Breast epithelium (tissue), 4 donors: ENCODE results near the gene COA3. TPM values are rescaled to one million over a fixed set of nuclear protein-coding genes. Genes with fewer than 3 reads are reported as not detected.

Source experiments
- DNase-seq, 2 donors: peaks; one replicate each; pipeline ENCODE4 v3.0.0-alpha.2; 2019; ENCODE audit warnings: low spot score in 2 of 2
- H3K27ac ChIP-seq, 2 donors: fragments of 200-600 bp; sonication (generic) in 1 of 2; one replicate each; pipeline ENCODE4 v1.5.1; 2016 to 2019; ENCODE audit warnings: mild to moderate bottlenecking in 1 of 2
- H3K27me3 ChIP-seq, 2 donors: fragments of 200-600 bp; sonication (generic) in 1 of 2; one replicate each; pipeline versions ENCODE4 v1.5.1 to v1.6.0; 2017 to 2019; ENCODE audit warnings: control low read depth in 1 of 2, mild to moderate bottlenecking in 1 of 2
- H3K36me3 ChIP-seq: fragments of 200-600 bp; one replicate; pipeline ENCODE4 v1.5.1; 2019
- H3K4me1 ChIP-seq, 2 donors: fragments of 200-600 bp; sonication (generic); one replicate each; pipeline ENCODE4 v1.5.1; 2016 to 2019; ENCODE audit warnings: control low read depth in 1 of 2
- H3K4me3 ChIP-seq, 3 donors: fragments of 200-600 bp; sonication (generic); 1 replicate in 2 of 3; 2 replicates in 1 of 3; pipeline ENCODE4 v1.5.1; 2016 to 2019; ENCODE audit warnings: mild to moderate bottlenecking in 3 of 3, moderate library complexity in 2 of 3
- H3K9me3 ChIP-seq, 2 donors: fragments of 200-600 bp; sonication (generic) in 1 of 2; one replicate each; pipeline ENCODE4 v1.5.1; 2016 to 2019; ENCODE audit warnings: control low read depth in 1 of 2
- POLR2A ChIP-seq: fragments of 450-650 bp; IDR thresholded peaks from one replicate; pipeline ENCODE4 v1.6.1; 2016; ENCODE audit warnings: antibody characterized with exemption, mild to moderate bottlenecking, moderate library complexity
- POLR2AphosphoS5 ChIP-seq, 3 donors: sonication (generic); formaldehyde crosslinking; IDR thresholded peaks; one replicate each; pipeline ENCODE4 v1.6.1; 2017; ENCODE audit warnings: antibody characterized with exemption in 3 of 3
- intact Hi-C: fragments of 100-400 bp; cut with DNase I; formaldehyde crosslinking; loops from one replicate; pipeline ENCODE4 v1.15.1; 2023; ENCODE audit warnings: low total_unique reads
- total RNA-seq, 3 donors: library from RNA; depleted of rRNA; stranded (reverse); fragments of >200 nt; gene quantifications; one replicate each; pipeline ENCODE4 v1.1.0, GENCODE V29; 2016
- TF ChIP-seq, protein P1 (sequence below), 3 donors: fragments of 450-650 bp; IDR thresholded peaks; one replicate each; pipeline ENCODE4 v1.5.1; 2016 to 2017; ENCODE audit warnings: antibody characterized with exemption in 3 of 3, mild to moderate bottlenecking in 3 of 3, moderate library complexity in 3 of 3

COA3 gene
- total RNA-seq, 3 donors from 2014 or later, result 52.6 to 74.1 (median 72.8) TPM

DNA sequence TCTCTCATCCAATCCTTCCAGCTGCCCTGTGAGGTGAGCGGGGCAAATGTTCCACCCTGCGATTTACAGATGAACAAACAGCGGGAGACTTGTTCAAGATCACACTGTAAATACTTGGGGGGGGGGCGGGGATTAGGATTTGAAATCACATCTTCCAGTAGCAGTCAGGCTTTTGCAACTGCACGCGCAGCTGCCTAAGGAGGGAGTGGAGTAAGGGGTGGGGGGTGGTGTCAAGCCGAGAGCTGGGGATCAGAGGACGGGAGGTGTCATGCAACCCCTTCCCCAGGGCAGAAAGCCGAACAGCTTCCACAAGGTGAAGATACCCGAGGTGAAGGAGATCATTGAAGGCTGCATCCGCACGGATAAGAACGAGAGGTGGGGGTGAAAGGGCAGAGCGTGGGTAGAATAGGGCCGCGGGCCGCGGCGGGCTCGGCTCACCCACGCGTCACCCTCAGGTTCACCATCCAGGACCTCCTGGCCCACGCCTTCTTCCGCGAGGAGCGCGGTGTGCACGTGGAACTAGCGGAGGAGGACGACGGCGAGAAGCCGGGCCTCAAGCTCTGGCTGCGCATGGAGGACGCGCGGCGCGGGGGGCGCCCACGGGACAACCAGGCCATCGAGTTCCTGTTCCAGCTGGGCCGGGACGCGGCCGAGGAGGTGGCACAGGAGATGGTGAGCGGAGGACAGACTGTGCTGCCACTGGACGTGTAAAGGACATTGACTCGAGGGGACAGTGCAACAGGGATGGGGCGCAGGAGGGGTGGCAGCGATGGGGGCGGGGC, 13.5 kb downstream of the COA3 start:
- H3K4me3 ChIP-seq, result no peak overlapping the region
- H3K36me3 ChIP-seq, result no peaks in the 10 kb centered on the region
- no peaks in the 10 kb centered on the region for H3K9me3 ChIP-seq
- DNase-seq, result no peak
- intact Hi-C loops, result no loop called here
- H3K27ac ChIP-seq, result no peak overlapping the region
- peaks cover 0 to 39% of the 10 kb centered on the region in 2 donors for H3K27me3 ChIP-seq
- TF ChIP-seq, protein P1, sequence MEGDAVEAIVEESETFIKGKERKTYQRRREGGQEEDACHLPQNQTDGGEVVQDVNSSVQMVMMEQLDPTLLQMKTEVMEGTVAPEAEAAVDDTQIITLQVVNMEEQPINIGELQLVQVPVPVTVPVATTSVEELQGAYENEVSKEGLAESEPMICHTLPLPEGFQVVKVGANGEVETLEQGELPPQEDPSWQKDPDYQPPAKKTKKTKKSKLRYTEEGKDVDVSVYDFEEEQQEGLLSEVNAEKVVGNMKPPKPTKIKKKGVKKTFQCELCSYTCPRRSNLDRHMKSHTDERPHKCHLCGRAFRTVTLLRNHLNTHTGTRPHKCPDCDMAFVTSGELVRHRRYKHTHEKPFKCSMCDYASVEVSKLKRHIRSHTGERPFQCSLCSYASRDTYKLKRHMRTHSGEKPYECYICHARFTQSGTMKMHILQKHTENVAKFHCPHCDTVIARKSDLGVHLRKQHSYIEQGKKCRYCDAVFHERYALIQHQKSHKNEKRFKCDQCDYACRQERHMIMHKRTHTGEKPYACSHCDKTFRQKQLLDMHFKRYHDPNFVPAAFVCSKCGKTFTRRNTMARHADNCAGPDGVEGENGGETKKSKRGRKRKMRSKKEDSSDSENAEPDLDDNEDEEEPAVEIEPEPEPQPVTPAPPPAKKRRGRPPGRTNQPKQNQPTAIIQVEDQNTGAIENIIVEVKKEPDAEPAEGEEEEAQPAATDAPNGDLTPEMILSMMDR (IDR thresholded peaks at IDR 0.05), result no peak
- TF ChIP-seq POLR2A (no peak), POLR2AphosphoS5 (IDR thresholded peaks at IDR 0.05) (no peak)
- no peaks in the 10 kb centered on the region for H3K4me1 ChIP-seq

DNA sequence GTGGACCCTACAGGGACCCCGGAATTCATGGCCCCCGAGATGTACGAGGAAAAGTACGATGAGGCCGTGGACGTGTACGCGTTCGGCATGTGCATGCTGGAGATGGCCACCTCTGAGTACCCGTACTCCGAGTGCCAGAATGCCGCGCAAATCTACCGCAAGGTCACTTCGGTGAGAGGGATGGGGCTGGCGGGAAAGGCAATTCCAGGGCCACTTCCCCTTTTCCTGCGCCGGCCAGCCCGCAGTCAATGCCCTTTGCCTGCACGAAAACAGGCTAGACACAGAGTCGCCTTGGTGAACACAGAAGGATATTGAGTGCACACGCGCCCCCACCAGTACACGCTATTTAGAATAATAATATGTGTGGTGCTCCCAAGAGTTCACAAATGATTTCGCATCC, 14.1 kb downstream of the COA3 start:
- no peaks in the 10 kb centered on the region for H3K9me3 ChIP-seq
- H3K4me3 ChIP-seq, result no peak overlapping the region
- no peaks in the 10 kb centered on the region for H3K36me3 ChIP-seq
- H3K27ac ChIP-seq, result no peak overlapping the region
- TF ChIP-seq, protein P1 (IDR thresholded peaks at IDR 0.05), result no peak
- TF ChIP-seq POLR2AphosphoS5 (IDR thresholded peaks at IDR 0.05) (no peak), POLR2A (no peak)
- H3K4me1 ChIP-seq, result no peaks in the 10 kb centered on the region
- intact Hi-C loops, result no loop called here
- peaks cover 0 to 39% of the 10 kb centered on the region in 2 donors for H3K27me3 ChIP-seq
- DNase-seq, result no peak

DNA sequence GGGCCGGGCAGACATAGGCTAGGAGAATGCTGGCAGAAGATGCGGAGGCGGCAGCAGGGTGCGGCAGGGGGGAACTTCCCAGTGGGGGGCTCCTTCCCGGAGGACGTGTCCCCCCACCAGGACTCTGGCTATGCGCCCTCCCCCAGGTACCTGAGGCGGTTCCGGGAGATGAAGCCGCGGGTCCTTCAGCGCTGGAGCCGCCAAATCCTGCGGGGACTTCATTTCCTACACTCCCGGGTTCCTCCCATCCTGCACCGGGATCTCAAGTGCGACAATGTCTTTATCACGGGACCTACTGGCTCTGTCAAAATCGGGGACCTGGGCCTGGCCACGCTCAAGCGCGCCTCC, 14.7 kb downstream of the COA3 start:
- H3K4me1 ChIP-seq, result no peaks in the 10 kb centered on the region
- TF ChIP-seq, protein P1 (IDR thresholded peaks at IDR 0.05), result no peak
- TF ChIP-seq POLR2A, result no peak
- TF ChIP-seq POLR2AphosphoS5 (IDR thresholded peaks at IDR 0.05), result no peak
- no peaks in the 10 kb centered on the region for H3K9me3 ChIP-seq
- H3K36me3 ChIP-seq, result no peaks in the 10 kb centered on the region
- intact Hi-C loops, result no loop called here
- DNase-seq, result no peak
- H3K27ac ChIP-seq, result no peak overlapping the region
- H3K4me3 ChIP-seq, result no peak overlapping the region
- peaks cover 0 to 39% of the 10 kb centered on the region in 2 donors for H3K27me3 ChIP-seq

DNA sequence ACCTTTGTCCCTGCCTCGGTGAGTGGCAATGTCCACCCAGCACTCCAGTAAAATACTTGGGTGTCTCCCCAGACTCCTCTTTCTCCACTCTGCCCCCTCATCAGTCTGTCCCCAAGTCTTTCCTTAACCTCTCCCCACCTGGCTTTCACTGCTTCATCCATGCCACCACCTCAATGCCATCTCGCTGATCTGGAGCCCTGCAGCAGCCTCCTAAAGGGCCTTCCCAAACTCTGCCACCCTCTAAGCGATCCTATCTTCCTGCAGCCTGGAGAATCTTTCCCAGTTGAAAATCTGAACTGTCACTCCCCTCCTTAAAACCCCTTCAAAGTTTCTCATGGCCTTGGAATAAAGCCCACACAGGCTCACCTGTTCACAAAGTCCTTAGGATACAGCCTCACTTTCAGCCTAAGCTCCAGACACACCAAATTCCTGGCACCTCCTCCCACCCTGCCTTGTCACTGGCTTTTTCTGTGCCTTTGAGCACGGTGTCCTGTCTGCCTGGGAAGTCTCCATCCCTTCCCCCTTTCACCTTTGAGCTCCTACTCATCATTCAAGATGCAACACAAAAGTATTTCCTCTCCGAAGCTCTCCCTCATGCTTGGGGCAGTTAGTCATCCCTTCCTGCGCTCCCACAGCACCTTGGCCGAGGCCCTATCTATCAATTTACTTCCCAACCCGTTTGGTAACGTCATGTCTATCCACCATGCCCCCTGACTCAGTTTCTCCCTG, 15.3 kb downstream of the COA3 start:
- Histone ChIP-seq H3K36me3 (peaks cover under 1% of the 10 kb centered on the region), H3K27ac (no peak overlapping the region), H3K4me1 (no peaks in the 10 kb centered on the region), H3K9me3 (no peaks in the 10 kb centered on the region), H3K27me3 (peaks cover 0 to 39% of the 10 kb centered on the region in 2 donors), H3K4me3 (no peak overlapping the region)
- intact Hi-C loops, result no loop called here
- DNase-seq, result no peak
- TF ChIP-seq POLR2A (no peak), POLR2AphosphoS5 (IDR thresholded peaks at IDR 0.05) (no peak)
- TF ChIP-seq, protein P1 (IDR thresholded peaks at IDR 0.05), result no peak
